Endothelial cell of umbilical vein (primary cell): ENCODE data around the gene HAND2. TPM values are rescaled to one million over a fixed set of nuclear protein-coding genes. Genes with fewer than 3 reads are reported as not detected.

Experiments
- BruUV-seq: library from RNA; stranded (reverse); fragments of 400-500 nt; replicated peaks from 2 replicates; lab custom pipeline; 2021; lab: Mats Ljungman, UMichigan
- CTCF ChIA-PET: fragments of 300-600, 350-600 bp; sonication (Branson Sonifier 250); formaldehyde crosslinking; loops from one replicate; lab custom pipeline; 2021; ENCODE audit warnings: antibody characterized with exemption, inconsistent platforms; lab: Charles Lee
- POLR2A ChIA-PET: fragments of 300-600, 350-600 bp; sonication (Branson Sonifier 250); formaldehyde crosslinking; loops from one replicate; lab custom pipeline; 2021; ENCODE audit warnings: antibody characterized with exemption, inconsistent platforms; lab: Charles Lee
- DNase-seq: peaks from one replicate; pipeline ENCODE4 v3.0.0-alpha.2; 2011; ENCODE audit warnings: low read depth, low spot score
- FAIRE-seq: peaks from 2 replicates; lab custom pipeline; 2011; peaks lifted over from hg19 to GRCh38; lab: Jason Lieb, UNC
- H2AFZ ChIP-seq: 2 replicates; pipeline ENCODE4 v1.6.0; 2012; ENCODE audit warnings: low read depth, low read length, control low read depth, inconsistent platforms
- H3K27ac ChIP-seq: 2 replicates; pipeline ENCODE4 v1.5.1; 2011; ENCODE audit warnings: low read depth, mild to moderate bottlenecking, control low read depth, low read length, moderate library complexity; ENCODE audit not compliant: insufficient read depth
- H3K27me3 ChIP-seq, 2 experiments: 2 replicates each; pipeline versions ENCODE4 v1.6.0 to v1.6.1; 2011; ENCODE audit warnings: low read length in 2 of 2, mixed read lengths in 1 of 2; ENCODE audit not compliant: control insufficient read depth in 2 of 2, insufficient read depth in 2 of 2
- H3K36me3 ChIP-seq, 2 experiments: 2 replicates in 1 of 2; 3 replicates in 1 of 2; pipeline ENCODE4 v1.5.1; 2011; ENCODE audit warnings: low read length in 2 of 2, mild to moderate bottlenecking in 1 of 2, moderate library complexity in 1 of 2; ENCODE audit not compliant: control insufficient read depth in 2 of 2, insufficient read depth in 2 of 2; ENCODE audit errors: extremely low read depth in 1 of 2
- H3K4me1 ChIP-seq: 3 replicates; pipeline ENCODE4 v1.5.1; 2011; ENCODE audit warnings: mild to moderate bottlenecking, low read length; ENCODE audit not compliant: control insufficient read depth, insufficient read depth; ENCODE audit errors: extremely low read depth
- H3K4me2 ChIP-seq: 2 replicates; pipeline ENCODE4 v1.6.1; 2011; ENCODE audit warnings: low read length, control low read depth, mixed read lengths; ENCODE audit not compliant: insufficient read depth
- H3K4me3 ChIP-seq, 3 experiments: fragments of 200-600 bp in 1 of 3; sonication (generic), shearing (Covaris generic) in 1 of 3; replicated peaks in 1 of 3; 2 replicates each; pipeline ENCODE4 v1.5.1; 2011 to 2016; ENCODE audit warnings: control low read depth in 3 of 3, low read length in 3 of 3, mild to moderate bottlenecking in 2 of 3, inconsistent platforms in 1 of 3, low read depth in 1 of 3, moderate library complexity in 1 of 3; ENCODE audit not compliant: insufficient read depth in 1 of 3
- H3K79me2 ChIP-seq: 2 replicates; pipeline ENCODE4 v1.6.0; 2012; ENCODE audit warnings: low read length, inconsistent platforms; ENCODE audit not compliant: control insufficient read depth, insufficient read depth
- H3K9ac ChIP-seq: replicated peaks from 2 replicates; pipeline ENCODE3; 2011; ENCODE audit warnings: low read length, control low read depth; ENCODE audit not compliant: insufficient read depth; ENCODE audit errors: extremely low read depth
- H3K9me1 ChIP-seq: replicated peaks from 3 replicates; pipeline ENCODE4 v1.6.0; 2011; ENCODE audit warnings: mild to moderate bottlenecking, low read length; ENCODE audit not compliant: control insufficient read depth, insufficient read depth; ENCODE audit errors: extremely low read depth
- H3K9me3 ChIP-seq: replicated peaks from 2 replicates; pipeline ENCODE4 v1.5.1; 2012; ENCODE audit warnings: low read length, inconsistent platforms; ENCODE audit not compliant: control insufficient read depth, insufficient read depth
- H4K20me1 ChIP-seq: replicated peaks from 2 replicates; pipeline ENCODE3; 2011; ENCODE audit warnings: mild to moderate bottlenecking, low read length; ENCODE audit not compliant: control insufficient read depth, insufficient read depth; ENCODE audit errors: extremely low read depth
- CTCF ChIP-seq, 2 donors: IDR thresholded peaks; 1 replicate in 1 of 2; 2 replicates in 1 of 2; pipeline ENCODE4 v1.5.1; 2011; ENCODE audit warnings: low read length in 2 of 2, mild to moderate bottlenecking in 2 of 2, moderate library complexity in 2 of 2, control low read depth in 1 of 2, inconsistent platforms in 1 of 2, low read depth in 1 of 2; ENCODE audit not compliant: insufficient read depth in 1 of 2; ENCODE audit errors: extremely low read depth in 1 of 2
- EZH2 ChIP-seq: IDR thresholded peaks from 2 replicates; pipeline ENCODE4 v1.6.1; 2012; ENCODE audit warnings: borderline replicate concordance, low read depth, mild to moderate bottlenecking, moderate library complexity, low read length, inconsistent platforms; ENCODE audit not compliant: severe bottlenecking
- FOS ChIP-seq: IDR thresholded peaks from 2 replicates; pipeline ENCODE4 v1.6.1; 2011; ENCODE audit warnings: mild to moderate bottlenecking, low read length, moderate library complexity, borderline replicate concordance; ENCODE audit not compliant: insufficient read depth
- GATA2 ChIP-seq: IDR thresholded peaks from 2 replicates; pipeline ENCODE4 v1.7.0; 2011; ENCODE audit warnings: low read depth, mild to moderate bottlenecking, moderate library complexity, mixed read lengths, low read length; ENCODE audit not compliant: insufficient read length, insufficient read depth
- JUN ChIP-seq: IDR thresholded peaks from 2 replicates; pipeline ENCODE4 v1.6.1; 2011; ENCODE audit warnings: borderline replicate concordance, low read depth; ENCODE audit not compliant: insufficient read length, insufficient read depth
- MAX ChIP-seq: IDR thresholded peaks from 2 replicates; pipeline ENCODE4 v1.6.1; 2011; ENCODE audit not compliant: insufficient read depth, insufficient read length
- dilution Hi-C: fragments of 300-500 bp; cut with MboI; formaldehyde crosslinking; loops from one replicate; pipeline ENCODE4 v1.15.0; 2019; ENCODE audit warnings: low sequenced_read_pairs; ENCODE audit not compliant: extremely low pct_ligation_motif_present
- intact Hi-C: fragments of 100-400 bp; cut with micrococcal nuclease; formaldehyde crosslinking; loops from one replicate; pipeline ENCODE4 v1.10.0; 2022
- polyA plus RNA-seq, 4 experiments: library from polyadenylated mRNA; depleted of rRNA in 3 of 4; stranded (reverse) in 3 of 4; unstranded in 1 of 4; fragments of >200 nt; gene quantifications; 2 replicates each; pipeline versions ENCODE4 v1.2.1 to v1.2.3, GENCODE V29; 2011 to 2012; ENCODE audit warnings: missing spikeins in 1 of 4
- total RNA-seq: library from RNA; stranded (reverse); gene quantifications from 2 replicates; pipeline ENCODE4 v1.2.3, GENCODE V29; 2021

Gene HAND2
- total and polyA plus RNA-seq, 2 donors (not counting 3 experiments of a cell fraction or from before 2014, with no cell fraction given) = not detected

DNA sequence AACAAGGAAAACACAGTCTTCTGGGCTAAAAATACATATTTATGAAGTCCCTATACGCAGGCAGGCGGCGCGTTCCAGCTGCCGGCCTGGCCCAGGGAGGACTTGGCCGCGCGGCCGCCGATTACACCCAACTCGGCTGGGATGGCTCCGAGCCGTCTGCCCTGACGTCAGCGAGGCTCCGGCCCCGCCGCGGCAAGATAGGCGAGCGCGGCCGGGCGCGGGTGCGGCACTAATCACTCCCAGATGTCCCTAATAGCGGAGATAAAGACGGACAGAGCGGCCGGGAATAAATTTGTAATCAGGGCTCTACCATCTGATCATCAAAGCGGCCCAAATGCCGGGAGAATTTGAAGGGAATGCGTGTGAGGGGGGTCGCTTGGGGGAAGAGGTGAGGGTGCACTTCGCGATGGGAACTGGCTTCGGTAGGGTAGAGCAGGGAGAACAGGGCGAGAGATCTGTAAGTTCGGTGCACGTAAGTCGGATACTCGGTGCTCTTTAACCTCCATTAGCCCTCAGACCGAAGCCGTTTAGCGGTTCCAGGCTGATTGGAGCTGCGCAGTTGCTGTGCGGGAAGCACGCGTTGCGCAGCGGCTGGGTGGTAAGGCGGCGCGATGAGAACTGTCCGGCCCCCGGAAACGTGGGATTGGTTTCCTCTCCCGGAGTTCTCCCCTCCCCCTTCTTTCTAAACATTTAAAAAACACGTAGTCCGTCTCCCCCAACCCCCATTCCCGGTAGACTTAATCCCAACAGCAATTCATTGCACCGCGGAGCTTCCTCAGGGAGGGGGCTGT, 7.7 kb downstream of the HAND2 start:
- ChIA-PET POLR2A (no interaction called here), CTCF (interaction anchor here (0.6 to 1.2 kb wide), 8 partner anchors 10 to 702 kb away, joined by 3 to 6 read pairs (median 4); no protein-coding TSS in a partner anchor)
- dilution Hi-C loops = no loop called here
- FAIRE-seq = no peak
- no TSS peak for BruUV-seq
- Histone ChIP-seq H3K27me3 (peaks cover 96 to 99% of the 10 kb centered on the region in 2 experiments), H2AFZ (no peak overlapping the region), H3K4me1 (peaks cover 4% of the 10 kb centered on the region), H3K4me2 (peak overlapping the region; percentile 44), H3K9ac (no peak overlapping the region), H3K27ac (no peak overlapping the region), H4K20me1 (no peaks in the 10 kb centered on the region), H3K4me3 (peak overlapping the region in 1 of 3 experiments; percentile 11), H3K36me3 (no peaks in the 10 kb centered on the region), H3K9me3 (no peaks in the 10 kb centered on the region), H3K9me1 (no peaks in the 10 kb centered on the region), H3K79me2 (no peaks in the 10 kb centered on the region)
- intact Hi-C loops = no loop called here
- DNase-seq = peak; percentile 29
- no peak for TF ChIP-seq JUN
- TF ChIP-seq FOS = no peak
- no peak for TF ChIP-seq GATA2
- TF ChIP-seq EZH2 = peak; percentile 89
- no peak for TF ChIP-seq CTCF (IDR thresholded peaks at IDR 0.05; ENCODE audit: extremely low read depth in 1 of 2, insufficient read depth in 1 of 2, low read depth in 1 of 2, low read length in 2 of 2)
- no peak for TF ChIP-seq MAX
